Breast epithelium (tissue), 4 donors: ENCODE data around the gene XRRA1. TPM values are rescaled to one million over a fixed set of nuclear protein-coding genes. Genes with fewer than 3 reads are reported as not detected.

Source experiments
- DNase-seq, 2 donors: peaks; one replicate each; pipeline ENCODE4 v3.0.0-alpha.2; 2019; ENCODE audit warnings: low spot score in 2 of 2
- H3K27ac ChIP-seq, 2 donors: fragments of 200-600 bp; sonication (generic) in 1 of 2; one replicate each; pipeline ENCODE4 v1.5.1; 2016 to 2019; ENCODE audit warnings: mild to moderate bottlenecking in 1 of 2
- H3K27me3 ChIP-seq, 2 donors: fragments of 200-600 bp; sonication (generic) in 1 of 2; one replicate each; pipeline versions ENCODE4 v1.5.1 to v1.6.0; 2017 to 2019; ENCODE audit warnings: control low read depth in 1 of 2, mild to moderate bottlenecking in 1 of 2
- H3K36me3 ChIP-seq: fragments of 200-600 bp; one replicate; pipeline ENCODE4 v1.5.1; 2019
- H3K4me1 ChIP-seq, 2 donors: fragments of 200-600 bp; sonication (generic); one replicate each; pipeline ENCODE4 v1.5.1; 2016 to 2019; ENCODE audit warnings: control low read depth in 1 of 2
- H3K4me3 ChIP-seq, 3 donors: fragments of 200-600 bp; sonication (generic); 1 replicate in 2 of 3; 2 replicates in 1 of 3; pipeline ENCODE4 v1.5.1; 2016 to 2019; ENCODE audit warnings: mild to moderate bottlenecking in 3 of 3, moderate library complexity in 2 of 3
- H3K9me3 ChIP-seq, 2 donors: fragments of 200-600 bp; sonication (generic) in 1 of 2; one replicate each; pipeline ENCODE4 v1.5.1; 2016 to 2019; ENCODE audit warnings: control low read depth in 1 of 2
- POLR2A ChIP-seq: fragments of 450-650 bp; IDR thresholded peaks from one replicate; pipeline ENCODE4 v1.6.1; 2016; ENCODE audit warnings: antibody characterized with exemption, mild to moderate bottlenecking, moderate library complexity
- POLR2AphosphoS5 ChIP-seq, 3 donors: sonication (generic); formaldehyde crosslinking; IDR thresholded peaks; one replicate each; pipeline ENCODE4 v1.6.1; 2017; ENCODE audit warnings: antibody characterized with exemption in 3 of 3
- intact Hi-C: fragments of 100-400 bp; cut with DNase I; formaldehyde crosslinking; loops from one replicate; pipeline ENCODE4 v1.15.1; 2023; ENCODE audit warnings: low total_unique reads
- total RNA-seq, 3 donors: library from RNA; depleted of rRNA; stranded (reverse); fragments of >200 nt; gene quantifications; one replicate each; pipeline ENCODE4 v1.1.0, GENCODE V29; 2016
- TF ChIP-seq, protein P1 (sequence below), 3 donors: fragments of 450-650 bp; IDR thresholded peaks; one replicate each; pipeline ENCODE4 v1.5.1; 2016 to 2017; ENCODE audit warnings: antibody characterized with exemption in 3 of 3, mild to moderate bottlenecking in 3 of 3, moderate library complexity in 3 of 3

Gene XRRA1
- total RNA-seq, 3 donors from 2014 or later = 18.0 to 33.6 (median 18.4) TPM

DNA sequence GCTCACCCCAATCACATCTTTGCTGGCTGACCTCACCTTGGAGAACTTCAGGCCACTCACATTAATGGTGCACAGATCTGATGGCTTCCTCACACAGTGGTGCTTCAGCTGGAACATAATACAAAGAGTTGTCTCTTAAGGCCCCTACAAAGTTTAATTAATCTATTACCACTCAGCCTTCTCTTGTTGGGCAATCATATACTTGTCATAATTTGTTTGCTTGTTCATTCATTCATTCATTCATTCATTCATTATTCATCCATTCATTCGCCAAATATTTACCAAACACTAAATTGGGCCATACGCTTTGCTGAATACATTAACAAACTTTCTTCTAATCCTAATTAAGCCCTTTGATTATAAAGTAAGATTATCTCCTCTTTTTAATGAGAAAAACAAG lies 15.1 kb downstream of the XRRA1 start:
- TF ChIP-seq, protein P1, sequence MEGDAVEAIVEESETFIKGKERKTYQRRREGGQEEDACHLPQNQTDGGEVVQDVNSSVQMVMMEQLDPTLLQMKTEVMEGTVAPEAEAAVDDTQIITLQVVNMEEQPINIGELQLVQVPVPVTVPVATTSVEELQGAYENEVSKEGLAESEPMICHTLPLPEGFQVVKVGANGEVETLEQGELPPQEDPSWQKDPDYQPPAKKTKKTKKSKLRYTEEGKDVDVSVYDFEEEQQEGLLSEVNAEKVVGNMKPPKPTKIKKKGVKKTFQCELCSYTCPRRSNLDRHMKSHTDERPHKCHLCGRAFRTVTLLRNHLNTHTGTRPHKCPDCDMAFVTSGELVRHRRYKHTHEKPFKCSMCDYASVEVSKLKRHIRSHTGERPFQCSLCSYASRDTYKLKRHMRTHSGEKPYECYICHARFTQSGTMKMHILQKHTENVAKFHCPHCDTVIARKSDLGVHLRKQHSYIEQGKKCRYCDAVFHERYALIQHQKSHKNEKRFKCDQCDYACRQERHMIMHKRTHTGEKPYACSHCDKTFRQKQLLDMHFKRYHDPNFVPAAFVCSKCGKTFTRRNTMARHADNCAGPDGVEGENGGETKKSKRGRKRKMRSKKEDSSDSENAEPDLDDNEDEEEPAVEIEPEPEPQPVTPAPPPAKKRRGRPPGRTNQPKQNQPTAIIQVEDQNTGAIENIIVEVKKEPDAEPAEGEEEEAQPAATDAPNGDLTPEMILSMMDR (IDR thresholded peaks at IDR 0.05) = no peak
- TF ChIP-seq POLR2A (no peak), POLR2AphosphoS5 (IDR thresholded peaks at IDR 0.05) (no peak)

DNA sequence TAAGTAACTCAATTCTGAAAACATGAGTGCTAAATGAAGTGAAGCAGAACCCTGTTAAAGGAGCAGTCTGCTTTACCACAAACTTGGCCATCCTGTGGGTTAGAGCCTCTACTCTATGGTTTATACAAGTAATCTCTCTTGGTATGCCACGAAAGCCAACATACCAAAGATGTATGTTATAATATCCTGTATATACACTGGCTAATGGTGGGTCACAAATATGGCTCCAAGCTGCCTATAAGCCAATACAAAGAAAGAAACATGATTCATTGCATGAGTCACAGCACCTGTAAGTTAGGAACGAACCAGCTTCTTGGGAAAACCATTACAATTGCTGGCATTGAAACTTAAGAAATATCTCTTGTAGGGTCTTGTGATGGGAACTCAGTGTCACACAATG lies 16.1 kb downstream of the XRRA1 start:
- no peak for TF ChIP-seq POLR2AphosphoS5 (IDR thresholded peaks at IDR 0.05)
- TF ChIP-seq, protein P1 (IDR thresholded peaks at IDR 0.05) = no peak
- Histone ChIP-seq H3K36me3 (no peaks in the 10 kb centered on the region), H3K4me3 (no peak overlapping the region), H3K4me1 (no peaks in the 10 kb centered on the region), H3K27me3 (no peaks in the 10 kb centered on the region), H3K9me3 (no peaks in the 10 kb centered on the region), H3K27ac (no peak overlapping the region)
- intact Hi-C loops = no loop called here
- no peak for DNase-seq

More for the DNA sequence above, 15.1 kb downstream of the XRRA1 start:
- no peak for DNase-seq
- intact Hi-C loops = no loop called here
- Histone ChIP-seq H3K4me3 (no peak overlapping the region), H3K4me1 (no peaks in the 10 kb centered on the region), H3K27me3 (no peaks in the 10 kb centered on the region), H3K27ac (no peak overlapping the region), H3K36me3 (no peaks in the 10 kb centered on the region), H3K9me3 (no peaks in the 10 kb centered on the region)

DNA sequence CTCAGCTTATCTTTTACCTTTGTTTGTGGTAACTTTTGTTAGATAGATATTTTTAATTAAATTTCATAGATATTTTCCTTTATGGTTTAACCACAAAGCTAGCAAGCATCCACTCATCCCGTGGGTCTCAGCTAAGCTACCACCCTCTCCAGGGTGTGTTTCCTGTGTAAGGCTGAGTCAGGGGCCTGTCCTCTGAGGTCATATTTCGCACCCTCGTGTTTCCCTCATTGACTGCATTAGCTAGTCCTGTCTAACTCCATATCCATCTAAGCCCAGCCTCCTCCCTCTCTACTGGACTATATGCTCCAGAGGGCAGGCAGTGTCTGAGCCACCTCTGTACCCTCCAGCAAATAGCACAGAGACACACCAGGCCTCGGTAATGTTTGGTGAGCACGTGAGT lies 16.7 kb downstream of the XRRA1 start:
- TF ChIP-seq, protein P1 (IDR thresholded peaks at IDR 0.05) = no peak
- no peak for TF ChIP-seq POLR2AphosphoS5 (IDR thresholded peaks at IDR 0.05)
- H3K27ac ChIP-seq = no peak overlapping the region
- intact Hi-C loops = no loop called here
- no peak for DNase-seq
- no peaks in the 10 kb centered on the region for H3K36me3 ChIP-seq
- H3K9me3 ChIP-seq = no peaks in the 10 kb centered on the region
- H3K4me1 ChIP-seq = no peaks in the 10 kb centered on the region
- no peak overlapping the region for H3K4me3 ChIP-seq
- H3K27me3 ChIP-seq = no peaks in the 10 kb centered on the region

DNA sequence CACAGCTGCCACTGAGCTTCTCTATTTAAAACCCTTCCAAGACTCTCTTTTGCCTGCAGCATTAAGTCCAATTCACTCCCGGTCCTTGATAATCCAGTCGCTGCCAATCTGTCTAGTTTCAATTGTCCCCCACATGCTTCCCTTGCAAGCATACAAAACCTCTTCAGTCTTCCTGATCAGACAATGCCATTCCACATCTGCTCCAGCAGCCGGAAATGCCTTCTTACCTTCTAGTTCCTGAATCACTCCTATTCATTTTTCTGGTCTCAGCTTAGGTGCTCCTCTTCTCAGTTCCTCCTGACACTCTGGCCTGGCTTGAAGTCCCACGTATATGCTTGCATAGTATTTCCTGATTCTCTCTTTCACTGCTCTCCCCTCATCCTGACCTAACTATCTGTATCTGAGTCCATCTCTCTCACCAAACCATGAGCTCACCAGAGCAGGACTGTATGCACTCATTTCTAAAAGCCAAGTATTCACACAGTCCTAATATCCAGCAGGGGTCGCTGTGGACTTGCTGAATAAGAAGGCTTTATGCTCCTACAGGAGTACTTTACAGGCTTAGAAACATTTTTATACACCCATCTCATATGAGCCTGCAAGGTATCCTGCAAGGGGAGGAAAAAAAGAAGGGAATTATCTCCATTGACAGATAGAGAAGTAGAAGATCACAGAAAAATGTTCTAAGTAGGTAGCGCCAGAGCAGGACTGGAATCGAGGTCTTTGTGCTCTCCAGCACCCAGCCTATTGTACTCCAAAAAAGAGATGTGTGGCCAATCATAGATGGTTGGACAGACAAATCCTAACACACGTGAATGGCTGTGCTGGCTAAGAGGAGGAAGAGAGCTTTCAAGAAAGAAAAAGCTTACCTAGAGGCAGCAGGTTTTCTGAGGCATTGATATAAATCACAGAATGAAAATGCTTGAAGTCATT lies 19.2 kb downstream of the XRRA1 start:
- no peaks in the 10 kb centered on the region for H3K36me3 ChIP-seq
- intact Hi-C loops = no loop called here
- no peaks in the 10 kb centered on the region for H3K27me3 ChIP-seq
- peak; percentile 44 to 58 for DNase-seq
- H3K9me3 ChIP-seq = no peaks in the 10 kb centered on the region
- TF ChIP-seq, protein P1 (IDR thresholded peaks at IDR 0.05) = peak; percentile 58 to 79 (median 77)
- TF ChIP-seq POLR2AphosphoS5 (IDR thresholded peaks at IDR 0.05) = no peak
- no peak overlapping the region for H3K27ac ChIP-seq
- no peaks in the 10 kb centered on the region for H3K4me1 ChIP-seq
- no peak overlapping the region for H3K4me3 ChIP-seq

DNA sequence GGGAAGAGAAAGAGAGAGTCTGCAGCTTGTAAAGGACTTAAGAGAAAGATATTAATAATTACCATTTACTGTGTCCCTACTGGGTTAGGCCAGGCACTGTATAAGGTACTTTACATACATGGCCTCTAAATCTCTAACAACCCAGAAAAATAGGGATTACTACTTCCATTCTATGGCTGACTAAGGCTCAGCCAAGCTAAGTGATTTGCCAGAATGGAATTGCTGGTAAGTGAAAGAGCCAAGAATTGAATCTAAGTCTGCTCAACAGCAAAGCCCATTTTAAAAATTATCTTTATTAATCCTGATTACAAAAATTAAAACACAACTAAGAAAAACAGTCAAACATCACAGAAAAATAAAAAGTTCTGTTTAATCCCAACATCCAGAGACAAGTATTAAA lies 21.4 kb downstream of the XRRA1 start:
- TF ChIP-seq POLR2A = no peak
- TF ChIP-seq, protein P1 (IDR thresholded peaks at IDR 0.05) = no peak
- no peak for TF ChIP-seq POLR2AphosphoS5 (IDR thresholded peaks at IDR 0.05)
- Histone ChIP-seq H3K9me3 (no peaks in the 10 kb centered on the region), H3K4me3 (no peak overlapping the region), H3K4me1 (no peaks in the 10 kb centered on the region), H3K27me3 (no peaks in the 10 kb centered on the region), H3K27ac (no peak overlapping the region), H3K36me3 (no peaks in the 10 kb centered on the region)
- intact Hi-C loops = no loop called here
- no peak for DNase-seq
